ENCODE data around the gene TBXT.
"Not testable (repeated sequence)": the region's sequence is repeated elsewhere in the genome, so short reads cannot be mapped to it uniquely, and the experiment has no call there.

TBXT gene

DNA sequence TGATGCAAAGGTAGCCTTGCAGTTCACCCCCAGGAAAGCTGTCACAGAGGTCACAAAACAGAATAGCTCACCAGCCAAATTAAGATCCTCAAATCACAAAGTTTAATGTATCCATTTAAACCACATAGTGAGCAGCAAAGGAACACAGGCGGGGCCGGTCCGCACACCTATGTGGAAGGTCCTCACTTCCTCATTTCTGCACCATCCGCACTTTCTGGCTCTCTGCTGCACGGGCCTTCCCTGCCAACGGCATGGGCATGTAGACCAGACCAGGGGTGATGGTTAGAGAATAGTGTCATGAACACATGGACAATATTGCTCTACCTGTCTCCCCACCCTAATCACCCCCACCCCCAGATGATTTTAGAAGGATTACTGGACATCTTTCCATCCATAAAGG, 12.1 kb upstream of the TBXT start:
- H3K36me3 Mint-ChIP-seq, result no peaks in the 10 kb centered on the region
- peak; percentile 62 for ATAC-seq
- H3K4me1 Mint-ChIP-seq, result no peaks in the 10 kb centered on the region
- peaks cover 31% of the 10 kb centered on the region for H3K27me3 Mint-ChIP-seq
- no peak overlapping the region for H3K27ac Mint-ChIP-seq
- H3K4me3 Mint-ChIP-seq, result no peak overlapping the region
- peaks cover 3% of the 10 kb centered on the region for H3K9me3 Mint-ChIP-seq

GRCh38 chr6:166176106-166176505, 8.5 kb upstream of the TBXT start:
- Mint-ChIP-seq H3K36me3 (no peaks in the 10 kb centered on the region), H3K27me3 (peaks cover 23% of the 10 kb centered on the region), H3K27ac (no peak overlapping the region), H3K9me3 (no peaks in the 10 kb centered on the region), H3K4me1 (no peaks in the 10 kb centered on the region), H3K4me3 (no peak overlapping the region)
- ATAC-seq, result no peak

- H3K9me3 Mint-ChIP-seq, H3K4me3 Mint-ChIP-seq, H3K27ac Mint-ChIP-seq, H3K4me1 Mint-ChIP-seq, ATAC-seq, H3K36me3 Mint-ChIP-seq: not testable (repeated sequence)
- H3K27me3 Mint-ChIP-seq, result peaks cover 23% of the 10 kb centered on the region
These were observed 7.4 kb upstream of the TBXT start for GRCh38 chr6:166175093-166175492.

GRCh38 chr6:166174031-166174430, 6.4 kb upstream of the TBXT start:
- Mint-ChIP-seq H3K36me3 (no peaks in the 10 kb centered on the region), H3K9me3 (no peaks in the 10 kb centered on the region), H3K4me1 (peaks cover 5% of the 10 kb centered on the region), H3K27ac (no peak overlapping the region), H3K27me3 (peaks cover 23% of the 10 kb centered on the region), H3K4me3 (no peak overlapping the region)
- ATAC-seq, result no peak

- H3K27ac Mint-ChIP-seq, result no peak overlapping the region
- peaks cover 11% of the 10 kb centered on the region for H3K4me1 Mint-ChIP-seq
- no peak overlapping the region for H3K4me3 Mint-ChIP-seq
- ATAC-seq, result no peak
- no peaks in the 10 kb centered on the region for H3K36me3 Mint-ChIP-seq
- H3K27me3 Mint-ChIP-seq, result peaks cover 23% of the 10 kb centered on the region
- no peaks in the 10 kb centered on the region for H3K9me3 Mint-ChIP-seq
These were observed 5.8 kb upstream of the TBXT start for GRCh38 chr6:166173281-166173951.

GRCh38 chr6:166172546-166172945, 4.9 kb upstream of the TBXT start:
- Mint-ChIP-seq H3K36me3 (no peaks in the 10 kb centered on the region), H3K4me3 (no peak overlapping the region), H3K9me3 (no peaks in the 10 kb centered on the region), H3K4me1 (peaks cover 16% of the 10 kb centered on the region), H3K27ac (no peak overlapping the region), H3K27me3 (peaks cover 19% of the 10 kb centered on the region)
- no peak for ATAC-seq

GRCh38 chr6:166169549-166170421, 2.1 kb upstream of the TBXT start:
- no peaks in the 10 kb centered on the region for H3K9me3 Mint-ChIP-seq
- no peak overlapping the region for H3K4me3 Mint-ChIP-seq
- H3K27me3 Mint-ChIP-seq, result peaks cover 19% of the 10 kb centered on the region
- H3K36me3 Mint-ChIP-seq, result no peaks in the 10 kb centered on the region
- H3K4me1 Mint-ChIP-seq, result peaks cover 27% of the 10 kb centered on the region
- ATAC-seq, result no peak
- no peak overlapping the region for H3K27ac Mint-ChIP-seq

- no peak for ATAC-seq
- H3K4me1 Mint-ChIP-seq, result peaks cover 27% of the 10 kb centered on the region
- H3K27ac Mint-ChIP-seq, result peak overlapping the region; percentile 31
- H3K9me3 Mint-ChIP-seq, result no peaks in the 10 kb centered on the region
- peaks cover 28% of the 10 kb centered on the region for H3K27me3 Mint-ChIP-seq
- no peaks in the 10 kb centered on the region for H3K36me3 Mint-ChIP-seq
- H3K4me3 Mint-ChIP-seq, result peak overlapping the region; percentile 84
These were observed 1.2 kb upstream of the TBXT start for GRCh38 chr6:166168616-166169548.

DNA sequence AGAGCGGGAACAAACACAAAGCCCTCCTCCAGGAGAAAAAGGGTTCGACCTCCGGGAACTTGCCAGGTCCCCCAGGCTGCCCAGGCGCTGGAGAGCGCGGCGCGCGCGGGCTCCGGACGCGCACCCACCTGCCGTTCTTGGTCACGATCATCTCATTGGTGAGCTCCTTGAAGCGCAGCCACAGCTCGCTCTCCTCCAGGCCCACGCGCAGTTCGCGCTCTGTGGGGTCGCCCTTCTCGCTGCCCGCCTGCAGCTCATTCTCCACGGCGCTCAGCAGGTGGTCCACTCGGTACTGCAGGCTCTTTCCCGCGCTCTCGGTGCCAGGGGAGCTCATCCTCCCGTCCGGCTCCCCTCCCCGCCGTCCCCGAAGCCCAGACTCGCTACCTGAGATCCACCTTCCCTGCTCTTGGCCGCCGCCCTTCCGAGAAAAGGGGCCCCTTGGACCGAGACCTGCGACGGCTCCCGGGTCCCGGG, 356 bp downstream of the TBXT start:
- ATAC-seq, result no peak
- Mint-ChIP-seq H3K27me3 (peaks cover 40% of the 10 kb centered on the region), H3K4me1 (peaks cover 40% of the 10 kb centered on the region), H3K27ac (no peak overlapping the region), H3K36me3 (no peaks in the 10 kb centered on the region), H3K4me3 (peak overlapping the region; percentile 34), H3K9me3 (no peaks in the 10 kb centered on the region)

GRCh38 chr6:166166314-166167257, 1.1 kb downstream of the TBXT start:
- Mint-ChIP-seq H3K27me3 (peaks cover 40% of the 10 kb centered on the region), H3K4me1 (peaks cover 43% of the 10 kb centered on the region), H3K36me3 (no peaks in the 10 kb centered on the region), H3K4me3 (no peak overlapping the region), H3K27ac (no peak overlapping the region), H3K9me3 (no peaks in the 10 kb centered on the region)
- no peak for ATAC-seq

DNA sequence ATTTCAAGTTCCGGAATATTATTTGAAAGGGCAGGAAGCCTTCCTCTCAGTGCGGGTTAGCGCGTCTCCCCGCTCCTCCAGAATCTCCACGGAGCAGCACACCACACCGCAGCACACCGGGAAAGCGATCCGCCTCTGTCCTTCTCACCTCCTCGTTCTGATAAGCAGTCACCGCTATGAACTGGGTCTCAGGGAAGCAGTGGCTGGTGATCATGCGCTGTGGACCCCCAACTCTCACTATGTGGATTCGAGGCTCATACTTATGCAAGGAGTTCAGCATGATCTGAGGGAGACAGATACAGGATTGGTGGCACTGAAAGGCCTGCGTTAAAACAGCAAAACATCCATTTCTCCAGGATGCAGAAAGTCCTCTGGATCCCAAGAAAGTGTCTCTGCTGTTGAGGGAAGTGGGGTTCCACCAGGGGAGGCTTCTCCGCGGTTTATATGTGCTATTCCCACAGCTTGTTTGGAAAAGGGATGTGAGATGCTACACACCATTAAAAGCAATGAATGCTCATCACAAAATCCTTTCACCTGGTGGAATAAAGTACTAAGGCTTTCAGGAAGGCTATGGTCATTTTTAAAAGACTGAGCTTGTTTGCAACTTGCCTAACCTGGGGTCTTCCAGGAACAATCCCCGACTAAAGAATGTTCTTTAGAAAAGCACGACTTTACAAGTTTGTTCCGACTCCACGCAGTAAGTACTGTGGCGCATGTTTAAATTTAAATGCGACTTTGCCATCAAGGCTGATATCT, 1.9 kb downstream of the TBXT start:
- peaks cover 43% of the 10 kb centered on the region for H3K4me1 Mint-ChIP-seq
- H3K36me3 Mint-ChIP-seq, result no peaks in the 10 kb centered on the region
- H3K27ac Mint-ChIP-seq, result no peak overlapping the region
- no peaks in the 10 kb centered on the region for H3K9me3 Mint-ChIP-seq
- no peak overlapping the region for H3K4me3 Mint-ChIP-seq
- H3K27me3 Mint-ChIP-seq, result peaks cover 40% of the 10 kb centered on the region
- no peak for ATAC-seq

DNA sequence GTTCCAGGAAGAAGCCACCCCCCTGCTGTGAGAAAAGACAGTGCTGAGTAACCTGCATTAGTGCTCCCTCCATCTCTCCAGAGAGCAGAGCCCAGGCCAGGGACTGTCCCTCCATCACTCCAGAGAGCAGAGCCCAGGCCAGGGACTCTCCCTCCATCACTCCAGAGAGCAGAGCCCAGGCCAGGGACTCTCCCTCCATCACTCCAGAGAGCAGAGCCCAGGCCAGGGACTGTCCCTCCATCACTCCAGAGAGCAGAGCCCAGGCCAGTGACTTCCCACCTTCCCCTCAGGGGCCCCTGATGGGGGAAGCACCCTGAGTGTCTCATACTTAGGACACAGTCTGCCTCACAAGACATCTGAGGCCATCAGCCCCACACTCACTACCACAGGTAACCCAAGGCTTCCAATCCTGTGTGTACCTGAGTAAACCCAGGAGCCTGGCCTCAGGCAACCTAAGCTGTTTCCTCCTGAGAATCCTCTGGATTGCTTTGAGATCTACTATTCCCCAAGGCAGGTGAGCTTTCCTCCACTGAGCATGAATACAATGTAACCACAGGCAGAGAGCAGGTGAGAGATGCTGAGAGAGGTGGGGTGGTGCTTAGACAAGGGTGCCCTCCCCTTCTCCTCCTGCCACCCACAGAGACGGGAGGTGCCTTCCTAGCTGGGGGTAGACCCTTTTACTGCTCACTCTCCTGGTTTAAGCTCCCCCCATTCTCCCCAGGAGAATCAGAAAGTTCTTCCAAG, 4.9 kb downstream of the TBXT start:
- Mint-ChIP-seq H3K27me3 (peaks cover 40% of the 10 kb centered on the region), H3K4me1 (peaks cover 35% of the 10 kb centered on the region), H3K36me3 (no peaks in the 10 kb centered on the region), H3K27ac (no peak overlapping the region), H3K9me3 (no peaks in the 10 kb centered on the region), H3K4me3 (no peak overlapping the region)
- peak; percentile 92 for ATAC-seq

- Mint-ChIP-seq H3K4me1 (peaks cover 21% of the 10 kb centered on the region), H3K27me3 (peaks cover 15% of the 10 kb centered on the region), H3K36me3 (no peaks in the 10 kb centered on the region), H3K27ac (no peak overlapping the region), H3K4me3 (no peak overlapping the region), H3K9me3 (no peaks in the 10 kb centered on the region)
- ATAC-seq, result peak; percentile 53
These were observed 9.6 kb downstream of the TBXT start for GRCh38 chr6:166157930-166158617.

Measured in stimulated activated memory B cell treated with anti-CD40 and anti-IgM and Interleukin-4, amounts not matched to agents 10 μg/mL and 1 μg/mL and 100 μg/mL, for 72 hours (primary cell).